WTC11 (cell line): ENCODE results near the gene PHIP. TPM values are rescaled to one million over a fixed set of nuclear protein-coding genes. Genes with fewer than 3 reads are reported as not detected.

Source experiments
- ATAC-seq: fragments of 200-7000 bp; cut with Tn5 transposase; 2 replicates; pipeline ENCODE4 v1.10.0; 2021; ENCODE audit warnings: mild to moderate bottlenecking, moderate library complexity
- CTCF ChIA-PET: fragments of 300-600 bp; sonication (Branson Sonifier 250); formaldehyde crosslinking; loops from one replicate; lab custom pipeline; 2021; ENCODE audit warnings: antibody characterized with exemption; lab: Charles Lee
- POLR2A ChIA-PET: fragments of 350-600 bp; sonication (Branson Sonifier 250); formaldehyde crosslinking; loops from one replicate; lab custom pipeline; 2021; ENCODE audit warnings: antibody characterized with exemption; lab: Charles Lee
- DNase-seq: peaks from one replicate; pipeline ENCODE4 v3.0.0; 2021; ENCODE audit warnings: low spot score
- H3K27ac Mint-ChIP-seq: 2 replicates; pipeline ENCODE4 v1.8.0; 2021; ENCODE audit warnings: mixed read lengths
- H3K27me3 Mint-ChIP-seq: 2 replicates; pipeline ENCODE4 v1.8.0; 2021; ENCODE audit warnings: low read depth, mild to moderate bottlenecking, moderate library complexity, mixed read lengths
- H3K36me3 Mint-ChIP-seq: 2 replicates; pipeline ENCODE4 v1.8.0; 2021; ENCODE audit warnings: mixed read lengths
- H3K4me1 Mint-ChIP-seq: 2 replicates; pipeline ENCODE4 v1.8.0; 2022; ENCODE audit warnings: mixed read lengths
- H3K4me3 Mint-ChIP-seq: 2 replicates; pipeline ENCODE4 v1.8.0; 2021; ENCODE audit warnings: mild to moderate bottlenecking, moderate library complexity, mixed read lengths
- H3K9me3 Mint-ChIP-seq: 2 replicates; pipeline ENCODE4 v1.8.0; 2021; ENCODE audit warnings: mixed read lengths
- JUN ChIP-seq: sonication (generic); formaldehyde crosslinking; IDR thresholded peaks from 2 replicates; pipeline ENCODE4 v1.8.0; 2023; ENCODE audit warnings: mild to moderate bottlenecking, missing genetic modification reagents
- RORB ChIP-seq: fragments of 250-450 bp; sonication (Bioruptor Pico); IDR thresholded peaks from 2 replicates; pipeline ENCODE4 v1.9.0; 2021; ENCODE audit warnings: mild to moderate bottlenecking
- SMAD3 ChIP-seq: sonication (generic); formaldehyde crosslinking; IDR thresholded peaks from 2 replicates; pipeline ENCODE4 v1.8.0; 2022; ENCODE audit warnings: missing genetic modification reagents, mild to moderate bottlenecking, borderline replicate concordance
- SP1 ChIP-seq: sonication (generic); formaldehyde crosslinking; conservative IDR thresholded peaks from 2 replicates; pipeline ENCODE4 v1.8.1; 2022; ENCODE audit warnings: missing genetic modification reagents
- TCF7 ChIP-seq: sonication (generic); formaldehyde crosslinking; IDR thresholded peaks from 2 replicates; pipeline ENCODE4 v1.8.0; 2022; ENCODE audit warnings: mild to moderate bottlenecking, low read depth, missing genetic modification reagents, moderate library complexity
- TP53 ChIP-seq: sonication (generic); formaldehyde crosslinking; IDR thresholded peaks from 2 replicates; pipeline ENCODE4 v1.8.1; 2023; ENCODE audit warnings: mild to moderate bottlenecking, missing genetic modification reagents
- ZBTB21 ChIP-seq: sonication (generic); formaldehyde crosslinking; IDR thresholded peaks from 2 replicates; pipeline ENCODE4 v1.8.1; 2023; ENCODE audit warnings: mild to moderate bottlenecking, missing genetic modification reagents, borderline replicate concordance
- ZNF138 ChIP-seq: sonication (generic); formaldehyde crosslinking; conservative IDR thresholded peaks from 2 replicates; pipeline ENCODE4 v1.8.1; 2022; ENCODE audit warnings: mild to moderate bottlenecking, moderate library complexity, missing genetic modification reagents
- total RNA-seq: library from RNA; stranded (reverse); gene quantifications from 3 replicates; pipeline ENCODE4 v1.2.3, GENCODE V29; 2021
- TF ChIP-seq, protein P1 (sequence below): sonication (generic); formaldehyde crosslinking; IDR thresholded peaks from 2 replicates; pipeline ENCODE4 v1.8.1; 2022; ENCODE audit warnings: low read depth, missing genetic modification reagents, borderline replicate concordance
- TF ChIP-seq, protein P2 (sequence below): sonication (generic); formaldehyde crosslinking; IDR thresholded peaks from 2 replicates; pipeline ENCODE4 v1.8.0; 2022; ENCODE audit warnings: missing genetic modification reagents
- TF ChIP-seq, protein P3 (sequence below): sonication (generic); formaldehyde crosslinking; IDR thresholded peaks from 2 replicates; pipeline ENCODE4 v1.8.1; 2023; ENCODE audit warnings: mild to moderate bottlenecking, missing genetic modification reagents, moderate library complexity
- TF ChIP-seq, protein P4 (sequence below): sonication (generic); formaldehyde crosslinking; IDR thresholded peaks from 2 replicates; pipeline ENCODE4 v1.8.1; 2023; ENCODE audit warnings: mild to moderate bottlenecking, missing genetic modification reagents, moderate library complexity
- TF ChIP-seq, protein P5 (sequence below): sonication (generic); formaldehyde crosslinking; IDR thresholded peaks from 2 replicates; pipeline ENCODE4 v1.8.1; 2023; ENCODE audit warnings: mild to moderate bottlenecking, moderate library complexity, missing genetic modification reagents
- TF ChIP-seq, protein P6 (sequence below): sonication (generic); formaldehyde crosslinking; IDR thresholded peaks from 2 replicates; pipeline ENCODE4 v1.8.0; 2022; ENCODE audit warnings: mild to moderate bottlenecking, missing genetic modification reagents
- TF ChIP-seq, protein P7 (sequence below): sonication (generic); formaldehyde crosslinking; conservative IDR thresholded peaks from 2 replicates; pipeline ENCODE4 v1.8.1; 2022; ENCODE audit warnings: mild to moderate bottlenecking, missing genetic modification reagents
- TF ChIP-seq, protein P8 (sequence below): fragments of 250-450 bp; sonication (Bioruptor Pico); IDR thresholded peaks from 2 replicates; pipeline ENCODE4 v1.9.0; 2021; ENCODE audit warnings: mild to moderate bottlenecking, borderline replicate concordance

PHIP gene
- total RNA-seq, 1 experiment from 2014 or later: 45.6 TPM

DNA sequence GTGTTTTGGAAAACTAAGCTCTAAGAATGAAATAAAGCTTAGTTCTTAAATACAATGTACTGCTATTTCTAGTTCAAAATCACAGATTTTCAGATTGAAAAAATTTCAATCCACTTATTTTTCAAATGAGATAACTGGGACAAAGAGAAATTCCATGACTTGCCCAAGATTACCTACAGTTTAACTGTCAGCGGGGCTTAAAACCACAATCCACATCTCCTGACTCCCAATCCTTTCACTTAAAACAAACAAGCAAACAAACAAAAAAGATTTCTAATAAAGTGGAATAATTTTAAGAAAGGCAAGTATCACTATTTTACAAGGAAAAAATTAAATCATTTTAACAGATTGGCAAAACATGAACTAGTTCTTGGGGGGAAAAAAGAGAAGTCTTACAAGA, 4.2 kb downstream of the PHIP start:
- no peak for ATAC-seq
- Mint-ChIP-seq H3K27me3 (no peaks in the 10 kb centered on the region), H3K4me1 (peaks cover 50% of the 10 kb centered on the region)

DNA sequence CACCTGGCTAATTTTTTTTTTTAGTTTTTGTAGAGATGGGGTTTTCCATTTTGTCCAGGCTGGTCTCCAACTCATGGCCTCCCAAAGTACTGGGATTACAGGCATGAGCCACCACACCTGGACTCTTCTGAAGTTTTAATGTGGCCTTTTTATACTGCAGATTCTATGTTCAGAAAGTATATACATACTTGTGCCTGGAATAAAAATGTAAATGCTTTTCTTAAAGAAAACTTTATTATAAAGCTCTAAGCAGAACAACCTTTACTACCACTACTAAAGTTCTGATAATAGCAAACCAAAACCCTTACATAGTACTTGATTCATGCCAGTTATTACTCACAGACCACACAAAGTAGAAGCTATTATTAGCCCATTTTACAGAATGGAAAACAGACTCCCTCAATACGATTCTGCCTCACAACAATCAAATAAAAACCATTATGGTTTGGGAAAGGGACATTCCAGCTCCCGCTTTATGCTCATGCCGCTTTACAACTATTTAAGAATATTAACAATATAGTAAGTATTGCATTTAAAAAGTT, 5.3 kb downstream of the PHIP start:
- ATAC-seq (no peak), DNase-seq (no peak)
- ChIA-PET POLR2A (no interaction called here), CTCF (no interaction called here)
- Mint-ChIP-seq H3K36me3 (peaks cover 7% of the 10 kb centered on the region), H3K4me1 (peaks cover 52% of the 10 kb centered on the region), H3K27me3 (no peaks in the 10 kb centered on the region), H3K9me3 (no peaks in the 10 kb centered on the region), H3K4me3 (no peak overlapping the region), H3K27ac (no peak overlapping the region; the same call in 1 of the 2 replicates)
- TF ChIP-seq SMAD3 (no peak), RORB (CRISPR knock-in tag) (no peak), JUN (CRISPR knock-in tag) (no peak), ZBTB21 (no peak), TCF7 (CRISPR knock-in tag) (no peak)
- TF ChIP-seq, protein P1, sequence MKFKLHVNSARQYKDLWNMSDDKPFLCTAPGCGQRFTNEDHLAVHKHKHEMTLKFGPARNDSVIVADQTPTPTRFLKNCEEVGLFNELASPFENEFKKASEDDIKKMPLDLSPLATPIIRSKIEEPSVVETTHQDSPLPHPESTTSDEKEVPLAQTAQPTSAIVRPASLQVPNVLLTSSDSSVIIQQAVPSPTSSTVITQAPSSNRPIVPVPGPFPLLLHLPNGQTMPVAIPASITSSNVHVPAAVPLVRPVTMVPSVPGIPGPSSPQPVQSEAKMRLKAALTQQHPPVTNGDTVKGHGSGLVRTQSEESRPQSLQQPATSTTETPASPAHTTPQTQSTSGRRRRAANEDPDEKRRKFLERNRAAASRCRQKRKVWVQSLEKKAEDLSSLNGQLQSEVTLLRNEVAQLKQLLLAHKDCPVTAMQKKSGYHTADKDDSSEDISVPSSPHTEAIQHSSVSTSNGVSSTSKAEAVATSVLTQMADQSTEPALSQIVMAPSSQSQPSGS (CRISPR knock-in tag): no peak
- TF ChIP-seq, protein P2, sequence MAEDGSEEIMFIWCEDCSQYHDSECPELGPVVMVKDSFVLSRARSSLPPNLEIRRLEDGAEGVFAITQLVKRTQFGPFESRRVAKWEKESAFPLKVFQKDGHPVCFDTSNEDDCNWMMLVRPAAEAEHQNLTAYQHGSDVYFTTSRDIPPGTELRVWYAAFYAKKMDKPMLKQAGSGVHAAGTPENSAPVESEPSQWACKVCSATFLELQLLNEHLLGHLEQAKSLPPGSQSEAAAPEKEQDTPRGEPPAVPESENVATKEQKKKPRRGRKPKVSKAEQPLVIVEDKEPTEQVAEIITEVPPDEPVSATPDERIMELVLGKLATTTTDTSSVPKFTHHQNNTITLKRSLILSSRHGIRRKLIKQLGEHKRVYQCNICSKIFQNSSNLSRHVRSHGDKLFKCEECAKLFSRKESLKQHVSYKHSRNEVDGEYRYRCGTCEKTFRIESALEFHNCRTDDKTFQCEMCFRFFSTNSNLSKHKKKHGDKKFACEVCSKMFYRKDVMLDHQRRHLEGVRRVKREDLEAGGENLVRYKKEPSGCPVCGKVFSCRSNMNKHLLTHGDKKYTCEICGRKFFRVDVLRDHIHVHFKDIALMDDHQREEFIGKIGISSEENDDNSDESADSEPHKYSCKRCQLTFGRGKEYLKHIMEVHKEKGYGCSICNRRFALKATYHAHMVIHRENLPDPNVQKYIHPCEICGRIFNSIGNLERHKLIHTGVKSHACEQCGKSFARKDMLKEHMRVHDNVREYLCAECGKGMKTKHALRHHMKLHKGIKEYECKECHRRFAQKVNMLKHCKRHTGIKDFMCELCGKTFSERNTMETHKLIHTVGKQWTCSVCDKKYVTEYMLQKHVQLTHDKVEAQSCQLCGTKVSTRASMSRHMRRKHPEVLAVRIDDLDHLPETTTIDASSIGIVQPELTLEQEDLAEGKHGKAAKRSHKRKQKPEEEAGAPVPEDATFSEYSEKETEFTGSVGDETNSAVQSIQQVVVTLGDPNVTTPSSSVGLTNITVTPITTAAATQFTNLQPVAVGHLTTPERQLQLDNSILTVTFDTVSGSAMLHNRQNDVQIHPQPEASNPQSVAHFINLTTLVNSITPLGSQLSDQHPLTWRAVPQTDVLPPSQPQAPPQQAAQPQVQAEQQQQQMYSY: no peak
- TF ChIP-seq, protein P3, sequence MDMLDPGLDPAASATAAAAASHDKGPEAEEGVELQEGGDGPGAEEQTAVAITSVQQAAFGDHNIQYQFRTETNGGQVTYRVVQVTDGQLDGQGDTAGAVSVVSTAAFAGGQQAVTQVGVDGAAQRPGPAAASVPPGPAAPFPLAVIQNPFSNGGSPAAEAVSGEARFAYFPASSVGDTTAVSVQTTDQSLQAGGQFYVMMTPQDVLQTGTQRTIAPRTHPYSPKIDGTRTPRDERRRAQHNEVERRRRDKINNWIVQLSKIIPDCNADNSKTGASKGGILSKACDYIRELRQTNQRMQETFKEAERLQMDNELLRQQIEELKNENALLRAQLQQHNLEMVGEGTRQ (CRISPR knock-in tag): no peak
- TF ChIP-seq, protein P4, sequence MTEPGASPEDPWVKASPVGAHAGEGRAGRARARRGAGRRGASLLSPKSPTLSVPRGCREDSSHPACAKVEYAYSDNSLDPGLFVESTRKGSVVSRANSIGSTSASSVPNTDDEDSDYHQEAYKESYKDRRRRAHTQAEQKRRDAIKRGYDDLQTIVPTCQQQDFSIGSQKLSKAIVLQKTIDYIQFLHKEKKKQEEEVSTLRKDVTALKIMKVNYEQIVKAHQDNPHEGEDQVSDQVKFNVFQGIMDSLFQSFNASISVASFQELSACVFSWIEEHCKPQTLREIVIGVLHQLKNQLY (CRISPR knock-in tag): no peak

More for the DNA sequence above, 4.2 kb downstream of the PHIP start:
- H3K4me3 Mint-ChIP-seq: peak overlapping the region; percentile 90
- DNase-seq: no peak
- H3K9me3 Mint-ChIP-seq: no peaks in the 10 kb centered on the region
- POLR2A ChIA-PET: no interaction called here
- peak overlapping the region; percentile 77 for H3K27ac Mint-ChIP-seq
- peaks cover 7% of the 10 kb centered on the region for H3K36me3 Mint-ChIP-seq
- TF ChIP-seq, protein P5, sequence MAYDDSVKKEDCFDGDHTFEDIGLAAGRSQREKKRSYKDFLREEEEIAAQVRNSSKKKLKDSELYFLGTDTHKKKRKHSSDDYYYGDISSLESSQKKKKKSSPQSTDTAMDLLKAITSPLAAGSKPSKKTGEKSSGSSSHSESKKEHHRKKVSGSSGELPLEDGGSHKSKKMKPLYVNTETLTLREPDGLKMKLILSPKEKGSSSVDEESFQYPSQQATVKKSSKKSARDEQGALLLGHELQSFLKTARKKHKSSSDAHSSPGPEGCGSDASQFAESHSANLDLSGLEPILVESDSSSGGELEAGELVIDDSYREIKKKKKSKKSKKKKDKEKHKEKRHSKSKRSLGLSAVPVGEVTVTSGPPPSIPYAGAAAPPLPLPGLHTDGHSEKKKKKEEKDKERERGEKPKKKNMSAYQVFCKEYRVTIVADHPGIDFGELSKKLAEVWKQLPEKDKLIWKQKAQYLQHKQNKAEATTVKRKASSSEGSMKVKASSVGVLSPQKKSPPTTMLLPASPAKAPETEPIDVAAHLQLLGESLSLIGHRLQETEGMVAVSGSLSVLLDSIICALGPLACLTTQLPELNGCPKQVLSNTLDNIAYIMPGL (CRISPR knock-in tag): no peak
- TF ChIP-seq, protein P6, sequence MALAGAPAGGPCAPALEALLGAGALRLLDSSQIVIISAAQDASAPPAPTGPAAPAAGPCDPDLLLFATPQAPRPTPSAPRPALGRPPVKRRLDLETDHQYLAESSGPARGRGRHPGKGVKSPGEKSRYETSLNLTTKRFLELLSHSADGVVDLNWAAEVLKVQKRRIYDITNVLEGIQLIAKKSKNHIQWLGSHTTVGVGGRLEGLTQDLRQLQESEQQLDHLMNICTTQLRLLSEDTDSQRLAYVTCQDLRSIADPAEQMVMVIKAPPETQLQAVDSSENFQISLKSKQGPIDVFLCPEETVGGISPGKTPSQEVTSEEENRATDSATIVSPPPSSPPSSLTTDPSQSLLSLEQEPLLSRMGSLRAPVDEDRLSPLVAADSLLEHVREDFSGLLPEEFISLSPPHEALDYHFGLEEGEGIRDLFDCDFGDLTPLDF (CRISPR knock-in tag): no peak
- TF ChIP-seq, protein P7, sequence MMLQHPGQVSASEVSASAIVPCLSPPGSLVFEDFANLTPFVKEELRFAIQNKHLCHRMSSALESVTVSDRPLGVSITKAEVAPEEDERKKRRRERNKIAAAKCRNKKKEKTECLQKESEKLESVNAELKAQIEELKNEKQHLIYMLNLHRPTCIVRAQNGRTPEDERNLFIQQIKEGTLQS (CRISPR knock-in tag): no peak
- TF ChIP-seq RORB (CRISPR knock-in tag) (no peak), TP53 (CRISPR knock-in tag) (no peak), SP1 (CRISPR knock-in tag) (no peak), ZNF138 (CRISPR knock-in tag) (no peak)
- TF ChIP-seq, protein P8, sequence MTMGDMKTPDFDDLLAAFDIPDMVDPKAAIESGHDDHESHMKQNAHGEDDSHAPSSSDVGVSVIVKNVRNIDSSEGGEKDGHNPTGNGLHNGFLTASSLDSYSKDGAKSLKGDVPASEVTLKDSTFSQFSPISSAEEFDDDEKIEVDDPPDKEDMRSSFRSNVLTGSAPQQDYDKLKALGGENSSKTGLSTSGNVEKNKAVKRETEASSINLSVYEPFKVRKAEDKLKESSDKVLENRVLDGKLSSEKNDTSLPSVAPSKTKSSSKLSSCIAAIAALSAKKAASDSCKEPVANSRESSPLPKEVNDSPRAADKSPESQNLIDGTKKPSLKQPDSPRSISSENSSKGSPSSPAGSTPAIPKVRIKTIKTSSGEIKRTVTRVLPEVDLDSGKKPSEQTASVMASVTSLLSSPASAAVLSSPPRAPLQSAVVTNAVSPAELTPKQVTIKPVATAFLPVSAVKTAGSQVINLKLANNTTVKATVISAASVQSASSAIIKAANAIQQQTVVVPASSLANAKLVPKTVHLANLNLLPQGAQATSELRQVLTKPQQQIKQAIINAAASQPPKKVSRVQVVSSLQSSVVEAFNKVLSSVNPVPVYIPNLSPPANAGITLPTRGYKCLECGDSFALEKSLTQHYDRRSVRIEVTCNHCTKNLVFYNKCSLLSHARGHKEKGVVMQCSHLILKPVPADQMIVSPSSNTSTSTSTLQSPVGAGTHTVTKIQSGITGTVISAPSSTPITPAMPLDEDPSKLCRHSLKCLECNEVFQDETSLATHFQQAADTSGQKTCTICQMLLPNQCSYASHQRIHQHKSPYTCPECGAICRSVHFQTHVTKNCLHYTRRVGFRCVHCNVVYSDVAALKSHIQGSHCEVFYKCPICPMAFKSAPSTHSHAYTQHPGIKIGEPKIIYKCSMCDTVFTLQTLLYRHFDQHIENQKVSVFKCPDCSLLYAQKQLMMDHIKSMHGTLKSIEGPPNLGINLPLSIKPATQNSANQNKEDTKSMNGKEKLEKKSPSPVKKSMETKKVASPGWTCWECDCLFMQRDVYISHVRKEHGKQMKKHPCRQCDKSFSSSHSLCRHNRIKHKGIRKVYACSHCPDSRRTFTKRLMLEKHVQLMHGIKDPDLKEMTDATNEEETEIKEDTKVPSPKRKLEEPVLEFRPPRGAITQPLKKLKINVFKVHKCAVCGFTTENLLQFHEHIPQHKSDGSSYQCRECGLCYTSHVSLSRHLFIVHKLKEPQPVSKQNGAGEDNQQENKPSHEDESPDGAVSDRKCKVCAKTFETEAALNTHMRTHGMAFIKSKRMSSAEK (CRISPR knock-in tag): no peak
- CTCF ChIA-PET: interaction anchor here (1.4 kb wide), 1 partner anchor 25 kb away, joined by 3 read pairs; no protein-coding TSS in a partner anchor
